ELR (cell line): ENCODE measurements around the gene MED13L.

ENCODE experiments used
- DNase-seq: peaks from one replicate; pipeline ENCODE4 v3.0.0-alpha.2; 2015; ENCODE audit warnings: low read depth

MED13L gene

DNA sequence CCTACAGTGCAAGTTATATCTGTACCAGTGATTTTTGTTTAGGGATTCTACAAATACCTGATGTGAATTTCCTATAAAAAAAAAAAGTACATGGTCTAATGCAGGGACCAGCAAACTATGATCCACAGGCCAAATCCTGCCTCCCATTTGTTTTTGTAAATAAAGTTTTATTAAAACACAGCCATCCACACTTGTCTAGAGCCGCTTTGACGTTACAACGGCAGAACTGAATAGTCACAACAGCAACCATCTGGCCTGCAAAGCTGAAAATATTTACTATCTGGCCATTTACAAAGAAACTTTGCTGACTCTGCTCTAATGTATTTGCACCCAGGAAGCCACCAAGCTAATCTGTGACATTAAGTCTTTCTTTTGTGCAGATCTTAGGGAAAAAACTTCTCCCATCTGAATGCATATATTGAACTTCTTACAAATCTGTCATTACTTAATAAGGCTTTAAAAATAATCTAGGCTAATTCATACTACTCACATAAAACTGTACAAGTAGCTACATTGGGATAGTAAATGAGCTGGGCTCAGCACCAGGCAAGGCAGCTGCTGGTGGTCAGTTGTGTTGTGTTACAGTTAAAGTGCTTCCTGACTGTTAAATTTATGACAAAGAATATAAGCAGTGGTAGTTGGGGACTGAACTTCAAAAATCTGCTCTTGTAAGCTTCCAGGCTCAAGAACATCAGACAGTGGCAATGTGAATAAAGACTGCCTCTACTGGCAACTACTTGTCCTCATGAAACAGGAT, 303.3 kb downstream of the MED13L start:
- no peak for DNase-seq

DNA sequence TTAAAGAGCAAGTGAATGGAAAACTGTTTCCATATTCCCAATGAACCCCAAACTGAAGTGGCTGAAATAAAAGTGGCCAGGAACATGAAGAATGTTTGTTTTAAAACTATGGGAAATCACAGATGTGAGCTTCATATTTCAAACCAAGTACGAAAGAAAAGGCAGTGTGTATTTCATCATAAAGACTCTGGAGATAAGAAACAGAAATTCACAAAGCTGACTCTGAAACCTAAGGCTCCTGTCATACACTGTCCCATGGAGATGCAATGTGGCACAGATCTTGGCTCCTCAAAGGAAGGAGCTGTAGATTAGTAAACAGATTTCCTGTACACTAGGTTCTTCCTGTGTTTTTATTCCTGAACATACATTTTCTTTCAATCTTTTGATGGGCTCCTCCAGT, 304.4 kb downstream of the MED13L start:
- DNase-seq: no peak

DNA sequence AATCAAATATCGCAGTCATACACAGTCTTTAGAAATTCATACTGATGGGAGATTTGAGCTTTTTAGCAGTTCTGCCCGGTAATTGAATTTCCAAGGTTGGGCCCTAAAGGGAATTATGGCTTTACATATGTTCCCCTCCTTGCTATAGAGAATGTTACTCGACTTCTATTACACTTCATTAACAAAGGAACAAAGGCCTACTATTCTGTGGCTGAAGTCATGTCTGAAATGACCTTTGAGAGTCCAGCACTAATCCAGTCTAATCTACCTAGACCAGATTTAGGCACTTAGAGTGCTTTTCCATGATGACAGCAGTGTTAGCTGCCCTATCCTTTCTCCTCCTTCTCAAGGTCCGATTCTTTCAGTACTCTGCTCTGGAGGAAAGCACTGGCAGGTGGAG, 305.3 kb downstream of the MED13L start:
- no peak for DNase-seq

DNA sequence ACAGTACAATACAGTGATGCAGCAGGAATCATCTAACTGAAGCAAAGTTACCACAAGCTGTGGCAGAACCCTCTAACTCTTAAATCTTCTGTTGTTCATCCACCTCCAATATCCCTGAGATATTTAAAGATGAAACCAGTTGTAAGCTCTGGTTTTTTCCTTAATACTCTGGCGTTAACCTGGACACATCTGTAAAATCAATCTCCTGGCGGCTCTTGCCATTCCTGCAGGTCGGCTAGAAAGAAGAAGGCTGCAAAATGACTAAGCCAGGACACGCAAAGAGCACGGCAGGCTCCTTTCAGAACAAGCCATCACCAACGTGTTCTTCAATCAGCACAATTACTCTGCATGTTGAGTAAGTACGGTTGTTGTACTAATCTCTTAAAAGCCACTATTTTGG, 309.3 kb downstream of the MED13L start:
- DNase-seq: no peak

DNA sequence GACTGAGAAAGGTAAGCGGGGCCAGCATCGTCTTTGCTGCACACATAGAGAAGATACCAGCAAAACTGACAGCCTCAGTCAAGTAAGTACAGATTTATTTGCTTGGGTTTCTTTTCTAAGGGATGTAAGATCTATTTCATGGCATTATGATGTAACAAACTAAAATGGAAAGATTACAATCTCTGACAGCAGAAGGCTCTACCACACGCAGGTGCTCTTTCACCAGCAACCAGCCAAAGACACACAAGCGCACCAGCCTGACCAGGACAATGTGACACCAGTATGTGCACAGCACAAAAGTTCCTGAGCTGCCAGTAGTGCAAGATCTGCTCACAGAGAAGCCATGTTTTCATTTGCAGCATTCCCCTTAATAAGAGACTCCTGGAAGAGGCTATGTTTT, 311.1 kb downstream of the MED13L start:
- no peak for DNase-seq

DNA sequence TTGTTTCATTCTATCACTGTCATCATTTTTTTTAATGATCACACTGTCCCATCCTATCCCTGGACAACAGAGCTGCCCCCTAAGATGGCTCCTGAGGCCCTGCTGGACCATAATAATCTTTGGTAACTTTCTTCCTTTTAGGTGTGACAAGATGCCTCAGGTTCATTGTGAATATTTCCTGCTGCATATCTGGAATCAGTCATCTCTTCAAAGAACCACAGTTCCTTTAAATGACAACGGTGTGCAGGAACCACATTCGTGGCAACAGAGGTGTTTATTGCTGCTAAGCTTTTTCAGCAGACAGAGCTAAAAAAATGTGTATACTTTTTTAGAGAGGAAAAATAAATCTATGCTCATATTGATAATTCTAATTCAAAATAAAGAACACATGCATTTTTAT, 312.9 kb downstream of the MED13L start:
- DNase-seq: no peak

DNA sequence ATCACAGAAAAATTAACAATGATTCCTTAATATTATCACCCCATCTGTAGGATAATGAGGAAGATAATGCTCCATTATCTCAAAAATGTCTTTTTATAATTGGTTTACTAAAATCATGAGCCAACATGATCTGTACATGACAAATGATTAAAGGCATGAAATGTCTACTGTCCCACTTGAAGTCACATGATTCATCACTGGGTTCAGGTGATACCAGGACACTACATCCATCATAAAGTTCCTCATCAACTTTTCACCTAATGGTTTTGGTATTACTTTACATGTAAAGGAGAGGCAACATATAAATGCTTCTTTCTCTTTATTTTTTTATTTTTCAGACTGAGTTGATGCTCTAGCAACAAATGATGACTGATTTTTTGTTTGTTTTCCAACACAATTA, 313.3 kb downstream of the MED13L start:
- no peak for DNase-seq

DNA sequence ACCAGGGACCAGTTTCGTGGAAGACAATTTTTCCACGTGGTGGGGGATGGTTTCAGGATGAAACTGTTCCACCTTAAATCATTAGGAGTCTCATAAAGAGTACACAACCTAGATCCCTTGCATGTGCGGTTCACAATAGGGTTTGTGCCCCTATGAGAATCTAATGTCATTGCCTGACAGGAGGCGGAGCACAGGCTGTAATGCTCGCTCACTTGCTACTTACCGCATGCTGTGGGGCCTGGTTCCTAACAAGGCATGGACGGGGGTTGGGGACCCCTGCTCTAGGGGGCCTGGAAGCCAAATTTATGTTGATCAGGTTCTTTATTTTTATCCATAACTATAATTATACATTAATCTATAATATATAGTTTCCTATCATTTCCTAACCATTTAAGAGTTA, 315.3 kb downstream of the MED13L start:
- DNase-seq: no peak

DNA sequence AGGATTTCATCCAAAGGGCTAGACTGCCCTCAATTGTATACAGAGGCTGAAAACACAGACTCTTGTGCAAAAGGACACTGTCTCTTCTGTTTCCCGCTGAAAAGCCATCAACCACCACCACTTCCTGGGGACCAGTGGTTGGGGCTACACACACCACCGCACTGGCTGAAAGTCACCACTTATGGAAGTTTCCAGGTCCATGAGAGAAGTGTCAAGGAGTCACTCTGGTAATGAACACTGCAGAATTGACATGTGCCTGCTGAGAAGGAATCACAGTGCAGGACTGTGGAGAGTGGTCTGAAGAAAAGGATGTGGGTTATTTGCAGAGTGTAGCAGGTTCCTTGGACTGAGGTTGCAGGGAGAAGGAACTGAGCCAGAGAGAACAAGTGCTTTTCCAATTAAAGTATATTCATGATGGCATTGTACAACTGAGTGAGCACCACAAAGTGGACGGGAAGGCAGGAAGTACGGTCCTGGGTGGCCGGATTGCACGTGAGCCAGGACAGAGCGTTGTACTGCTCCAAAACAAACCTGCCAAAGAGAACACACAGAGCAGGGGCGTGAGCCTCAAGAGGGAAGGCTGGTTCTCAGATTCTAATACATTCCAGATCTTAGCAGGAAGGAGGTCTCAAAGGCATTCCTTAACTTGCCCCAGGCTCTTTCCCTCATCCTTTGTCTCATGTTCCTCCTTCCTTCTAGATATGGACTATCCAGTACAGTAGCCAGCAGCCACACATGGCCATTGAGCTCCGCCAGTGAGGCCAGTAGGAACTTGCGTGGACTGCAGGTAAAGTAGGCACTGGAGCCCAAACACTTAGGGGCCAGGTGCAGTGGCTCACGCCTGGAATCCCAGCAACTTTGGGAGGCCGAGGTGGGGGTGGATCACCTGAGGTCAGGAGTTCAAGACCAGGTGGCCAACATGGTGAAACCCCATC, 316.4 kb downstream of the MED13L start:
- no peak for DNase-seq

DNA sequence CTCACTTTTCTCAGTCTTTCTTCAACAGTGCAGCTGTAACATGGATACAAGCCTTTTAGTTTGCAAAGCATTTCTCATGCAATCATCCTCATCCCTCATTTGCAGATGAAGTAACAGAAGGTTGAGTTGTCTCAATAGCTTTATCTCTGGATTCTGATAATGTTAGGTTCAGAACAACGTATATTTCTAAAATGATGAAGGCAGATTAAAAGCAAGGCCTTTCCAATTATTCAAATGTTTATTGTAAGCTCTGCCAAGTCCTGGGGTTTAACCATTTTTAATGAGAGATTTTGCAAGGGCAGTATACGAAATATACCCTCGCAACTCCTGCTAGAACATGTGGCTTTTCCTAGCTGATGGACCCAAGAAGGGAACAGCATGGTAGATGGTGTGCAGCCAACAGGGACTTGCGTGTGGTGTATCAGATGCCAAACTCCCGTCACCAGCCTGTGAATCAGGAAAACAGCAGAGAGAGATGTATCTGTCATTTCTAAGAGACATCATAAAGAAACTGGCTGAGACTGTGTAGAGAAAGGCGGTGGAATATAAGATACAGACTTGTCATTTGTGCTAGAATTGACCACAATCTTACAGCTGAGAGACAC, 319.7 kb downstream of the MED13L start:
- DNase-seq: no peak

DNA sequence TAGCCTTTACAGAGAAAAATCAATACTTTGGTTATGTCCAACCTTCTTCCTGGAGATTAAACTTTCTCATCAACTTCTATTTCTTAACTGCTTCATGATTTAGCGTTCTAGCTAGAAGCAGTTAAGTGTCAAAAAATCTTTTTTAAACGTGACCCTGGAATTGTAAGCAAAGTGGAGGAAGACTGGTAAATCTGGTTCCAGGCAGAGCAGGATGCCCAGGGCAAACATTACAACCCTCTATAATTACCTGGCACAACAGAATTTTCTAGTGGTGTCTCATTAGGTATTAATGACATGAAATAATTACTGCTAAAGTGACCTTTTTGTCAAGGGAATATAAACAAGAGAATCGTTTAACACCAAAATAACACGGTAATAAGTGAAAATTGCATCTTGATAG, 320.8 kb downstream of the MED13L start:
- DNase-seq: no peak

DNA sequence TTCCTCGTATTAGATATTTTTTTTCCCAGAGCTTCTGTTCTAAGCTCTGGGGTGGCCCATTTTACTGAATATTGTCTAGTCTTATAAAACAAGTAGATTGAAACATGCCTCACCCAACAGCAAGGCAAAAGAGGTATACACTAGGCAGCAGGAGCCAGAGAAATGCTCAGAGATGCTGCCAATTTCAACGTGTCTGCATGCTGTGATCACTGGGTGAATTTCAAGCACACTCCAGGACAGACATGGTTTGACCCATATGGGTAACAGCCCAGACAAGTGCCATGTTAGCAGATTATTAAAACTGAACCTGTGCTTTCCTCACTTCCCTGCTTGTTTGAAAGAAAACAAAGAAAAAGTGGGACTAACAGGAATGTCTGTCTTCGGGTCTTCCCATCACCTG, 321.3 kb downstream of the MED13L start:
- DNase-seq: no peak

DNA sequence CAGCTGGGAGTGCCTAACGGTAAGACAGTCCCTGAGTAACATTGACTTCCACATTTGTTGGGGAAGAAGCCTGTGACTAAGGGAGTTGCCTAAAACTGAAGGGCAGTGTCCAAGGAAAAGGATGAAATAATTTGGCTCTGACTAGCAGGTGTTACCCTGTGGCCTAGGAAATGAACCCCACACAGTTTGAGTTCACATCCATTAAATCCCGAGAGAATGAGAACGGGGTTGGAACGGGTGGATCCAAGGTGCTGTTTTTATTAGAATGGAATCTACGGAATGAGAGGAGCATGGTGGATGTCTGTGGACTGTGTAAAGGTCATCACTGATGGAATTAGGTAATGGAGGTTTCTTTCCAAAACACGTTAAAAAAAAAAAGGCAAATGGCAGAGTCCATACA, 324.0 kb downstream of the MED13L start:
- no peak for DNase-seq

DNA sequence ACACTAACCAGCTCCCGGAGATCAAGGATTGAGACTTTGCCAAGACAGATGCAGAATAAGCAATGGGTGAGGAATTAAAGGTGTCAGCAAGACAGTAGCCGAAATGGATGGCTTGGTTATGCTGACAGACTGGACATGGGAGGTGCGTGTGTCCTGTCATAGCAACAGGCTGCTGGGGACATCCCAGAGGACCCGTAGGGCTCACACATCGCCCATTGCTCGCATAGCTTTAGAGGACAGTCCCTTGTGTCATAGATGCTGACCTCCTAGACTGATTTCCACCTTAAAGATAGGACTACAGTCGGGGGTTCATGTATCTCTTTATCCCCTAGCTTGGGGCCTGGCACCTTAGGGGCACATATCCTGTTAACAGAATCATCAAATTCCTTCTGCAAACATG, 324.5 kb downstream of the MED13L start:
- DNase-seq: no peak

DNA sequence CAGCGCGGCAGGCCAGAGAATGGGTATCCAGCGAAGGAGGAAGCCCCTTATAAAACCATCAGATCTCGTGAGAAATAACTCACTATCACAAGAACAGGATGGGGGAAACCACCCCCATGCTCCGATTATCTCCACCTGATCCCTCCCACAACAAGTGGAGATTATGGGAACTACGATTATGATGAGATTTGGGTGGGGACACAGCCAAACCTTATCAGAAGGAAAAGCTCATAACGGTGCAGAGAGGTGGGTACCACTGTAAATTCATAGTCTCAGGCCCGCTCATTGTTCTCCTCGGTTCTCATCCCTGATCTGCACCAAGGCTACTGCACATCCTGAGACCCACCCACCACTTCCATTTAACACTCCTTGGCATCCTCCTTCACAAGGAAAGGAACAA, 326.5 kb downstream of the MED13L start:
- DNase-seq: no peak

DNA sequence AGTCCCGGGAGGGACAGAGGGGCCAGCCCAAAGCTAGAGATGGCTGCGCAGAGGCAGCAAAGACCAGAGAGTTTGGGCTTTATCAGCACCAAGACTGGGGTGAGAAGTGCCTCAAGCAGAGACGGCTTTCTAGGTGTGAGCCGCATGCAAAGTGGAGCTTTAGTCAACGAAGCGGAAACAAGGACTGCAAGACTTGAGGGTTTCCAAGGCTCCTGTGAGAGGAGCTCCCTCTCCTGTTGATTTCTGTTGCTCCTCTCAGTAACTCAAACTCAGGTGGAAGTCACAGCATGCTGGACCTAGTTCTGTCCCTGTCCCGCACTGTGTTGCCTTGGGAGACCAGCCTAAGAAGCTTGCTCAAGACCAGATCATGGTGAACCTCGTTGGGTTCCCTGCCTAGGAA, 327.8 kb downstream of the MED13L start:
- DNase-seq: no peak

DNA sequence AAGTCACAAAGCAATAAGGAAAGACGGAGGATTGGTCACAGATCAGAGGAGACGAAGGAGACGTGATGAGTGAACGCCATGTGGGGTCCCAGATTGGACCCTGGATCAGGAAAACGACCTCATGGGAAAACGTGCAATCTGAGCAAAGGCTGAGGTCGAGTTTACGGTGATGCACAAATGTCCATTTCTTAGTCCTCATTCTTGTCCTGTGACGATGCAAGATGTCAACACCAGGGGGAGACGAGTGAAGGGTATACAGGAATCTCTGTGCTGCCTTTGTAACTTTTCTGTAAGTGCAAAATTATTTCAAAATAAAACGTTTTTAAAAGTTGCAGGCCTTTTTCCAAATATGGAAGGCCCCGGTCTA, 329.8 kb downstream of the MED13L start:
- DNase-seq: no peak

DNA sequence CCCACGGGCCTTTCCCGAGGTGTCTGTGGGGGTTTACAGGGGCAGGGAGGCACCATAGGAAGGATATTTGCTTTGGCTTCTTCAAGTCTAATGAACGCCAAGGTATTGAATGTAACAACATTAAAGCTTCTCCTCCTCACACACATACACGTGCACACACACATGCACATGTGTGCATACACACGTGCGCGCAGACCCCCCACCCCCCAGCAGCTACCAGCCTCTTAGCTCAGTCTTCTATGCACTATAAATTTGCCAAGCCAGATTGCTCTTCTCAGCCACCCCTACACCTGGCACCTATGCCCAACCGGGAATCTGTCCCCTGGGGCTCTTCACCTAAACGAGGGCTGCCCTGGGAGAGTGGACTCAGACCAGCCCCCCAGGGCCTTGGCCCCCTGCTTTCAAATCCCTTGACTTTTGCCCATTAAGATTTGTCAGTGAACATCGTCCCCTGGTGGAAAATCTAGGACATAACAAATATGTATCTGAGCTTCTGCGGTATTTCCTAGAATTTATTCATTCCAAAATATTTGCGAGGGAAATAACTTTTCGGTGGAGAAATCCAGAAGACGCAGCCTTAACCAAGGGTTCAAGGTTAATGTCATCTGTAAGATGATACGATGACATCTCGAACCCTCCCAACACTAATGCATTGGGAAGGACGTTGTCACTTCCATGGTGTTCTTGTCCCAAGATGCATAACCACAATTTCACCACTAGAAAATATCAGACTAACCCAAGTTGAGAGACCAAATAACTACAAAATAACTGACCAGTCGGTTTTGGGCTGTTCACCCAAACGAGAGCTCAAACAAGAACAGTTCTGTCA, 330.4 kb downstream of the MED13L start:
- DNase-seq: peak; percentile 42

DNA sequence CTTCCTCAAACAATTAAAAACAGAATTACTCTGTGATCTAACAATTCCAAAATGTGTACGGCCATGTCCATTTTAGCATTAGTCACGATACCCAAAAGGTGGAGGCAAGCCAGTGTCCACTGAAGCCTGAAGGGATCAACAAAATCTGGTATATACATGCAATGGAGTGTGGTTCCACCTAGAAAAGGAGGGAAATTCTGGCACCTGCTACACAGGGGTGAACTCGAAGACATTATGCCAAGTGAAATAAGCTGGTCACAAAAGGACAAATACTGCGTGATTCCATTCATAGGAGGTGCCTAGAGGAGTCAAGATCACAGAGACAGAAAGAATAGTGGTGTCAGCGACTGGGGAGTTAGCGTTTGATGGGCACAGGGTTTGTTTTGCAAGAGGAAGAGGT, 331.4 kb downstream of the MED13L start:
- DNase-seq: no peak

DNA sequence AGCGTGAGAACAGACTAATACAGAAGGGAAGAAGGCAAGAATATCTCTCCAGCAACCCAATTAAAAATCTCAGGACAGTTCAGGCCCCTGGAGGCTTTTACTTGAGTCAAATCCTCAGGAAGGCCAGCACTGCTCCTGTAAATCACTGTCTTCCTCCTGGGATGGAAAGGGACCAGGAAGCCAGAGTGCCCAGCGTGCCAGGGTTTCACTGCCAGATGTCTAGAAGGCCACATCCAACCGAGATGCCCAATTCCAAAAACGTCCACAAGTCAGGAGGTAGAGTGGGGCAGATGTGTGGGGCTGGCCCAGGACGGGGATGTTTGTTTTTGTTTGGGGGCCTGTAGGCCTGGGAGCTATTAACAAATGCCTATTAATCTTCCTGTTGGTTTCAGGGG, 332.0 kb downstream of the MED13L start:
- DNase-seq: no peak

DNA sequence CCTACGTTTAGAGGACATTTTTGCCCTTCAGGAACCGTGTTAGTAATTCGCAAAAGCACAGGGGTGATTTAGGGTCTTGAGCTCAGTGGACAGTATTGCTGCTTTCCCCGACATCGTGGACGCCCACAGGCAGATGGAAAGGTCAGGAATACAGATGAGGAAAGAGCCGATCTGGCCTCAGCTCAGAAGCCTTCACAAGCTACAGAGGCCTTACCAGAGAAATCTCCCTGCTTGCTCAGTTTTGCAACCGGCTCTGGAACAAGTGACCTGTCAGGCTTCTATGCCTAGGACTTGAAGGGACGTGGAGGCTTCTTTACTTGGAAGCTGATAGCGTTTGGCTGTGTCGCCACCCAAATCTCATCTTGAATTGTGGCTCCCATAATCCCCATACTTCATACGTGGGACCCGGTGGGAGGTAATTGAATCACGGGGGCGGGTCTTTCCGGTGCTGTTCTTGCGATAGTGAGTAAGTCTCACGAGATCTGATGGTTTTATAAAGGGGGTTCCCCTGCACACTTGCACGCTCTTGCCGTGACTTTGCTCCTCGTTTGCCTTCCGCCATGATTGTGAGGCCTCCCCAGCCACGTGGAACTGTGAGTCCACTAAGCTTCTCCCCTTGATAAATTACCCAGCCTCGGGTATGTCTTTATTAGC, 332.5 kb downstream of the MED13L start:
- no peak for DNase-seq

DNA sequence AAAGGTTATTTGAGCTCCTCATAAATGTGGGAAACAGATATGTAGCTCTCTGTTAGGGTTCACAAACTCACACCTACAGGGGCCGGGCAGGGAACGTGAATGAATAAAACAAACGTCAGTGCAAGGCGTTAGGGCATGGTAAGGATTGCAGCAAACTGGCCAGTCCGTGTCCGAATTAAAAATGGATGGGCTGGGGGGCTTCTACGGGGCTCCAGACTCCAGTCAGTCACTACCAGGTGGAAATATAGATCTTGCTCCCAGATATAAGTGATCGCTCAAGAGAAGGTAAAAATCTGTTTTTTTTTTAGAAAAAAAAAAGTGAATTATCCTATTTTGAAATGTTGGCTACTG, 333.1 kb downstream of the MED13L start:
- DNase-seq: no peak
